ENCODE measurements around the gene EFNA1.

EFNA1 gene

DNA sequence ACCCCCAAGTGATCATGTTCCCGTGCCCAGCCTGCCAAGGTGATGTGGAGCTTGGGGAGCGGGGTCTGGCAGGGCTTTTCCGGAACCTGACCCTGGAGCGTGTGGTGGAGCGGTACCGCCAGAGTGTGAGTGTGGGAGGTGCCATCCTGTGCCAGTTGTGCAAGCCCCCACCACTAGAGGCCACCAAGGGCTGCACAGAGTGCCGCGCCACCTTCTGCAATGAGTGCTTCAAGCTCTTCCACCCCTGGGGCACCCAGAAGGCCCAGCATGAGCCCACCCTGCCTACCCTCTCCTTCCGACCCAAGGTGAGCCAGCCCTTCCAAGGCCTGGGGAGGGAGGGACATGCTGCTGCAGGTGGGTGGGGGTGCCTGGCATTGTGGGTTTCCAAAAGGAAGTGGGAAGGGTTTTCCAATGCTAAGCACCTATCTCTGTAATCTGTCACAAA is 48.3 kb downstream of the EFNA1 start:
- no peak for DNase-seq (ENCODE audit: low read depth)
- no peak overlapping the region for H3K4me3 ChIP-seq (ENCODE audit: low read depth, low read length)
- TF ChIP-seq, protein P1, sequence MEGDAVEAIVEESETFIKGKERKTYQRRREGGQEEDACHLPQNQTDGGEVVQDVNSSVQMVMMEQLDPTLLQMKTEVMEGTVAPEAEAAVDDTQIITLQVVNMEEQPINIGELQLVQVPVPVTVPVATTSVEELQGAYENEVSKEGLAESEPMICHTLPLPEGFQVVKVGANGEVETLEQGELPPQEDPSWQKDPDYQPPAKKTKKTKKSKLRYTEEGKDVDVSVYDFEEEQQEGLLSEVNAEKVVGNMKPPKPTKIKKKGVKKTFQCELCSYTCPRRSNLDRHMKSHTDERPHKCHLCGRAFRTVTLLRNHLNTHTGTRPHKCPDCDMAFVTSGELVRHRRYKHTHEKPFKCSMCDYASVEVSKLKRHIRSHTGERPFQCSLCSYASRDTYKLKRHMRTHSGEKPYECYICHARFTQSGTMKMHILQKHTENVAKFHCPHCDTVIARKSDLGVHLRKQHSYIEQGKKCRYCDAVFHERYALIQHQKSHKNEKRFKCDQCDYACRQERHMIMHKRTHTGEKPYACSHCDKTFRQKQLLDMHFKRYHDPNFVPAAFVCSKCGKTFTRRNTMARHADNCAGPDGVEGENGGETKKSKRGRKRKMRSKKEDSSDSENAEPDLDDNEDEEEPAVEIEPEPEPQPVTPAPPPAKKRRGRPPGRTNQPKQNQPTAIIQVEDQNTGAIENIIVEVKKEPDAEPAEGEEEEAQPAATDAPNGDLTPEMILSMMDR (IDR thresholded peaks at IDR 0.05; ENCODE audit: low read depth, low read length, missing control alignments): peak; percentile 7

DNA sequence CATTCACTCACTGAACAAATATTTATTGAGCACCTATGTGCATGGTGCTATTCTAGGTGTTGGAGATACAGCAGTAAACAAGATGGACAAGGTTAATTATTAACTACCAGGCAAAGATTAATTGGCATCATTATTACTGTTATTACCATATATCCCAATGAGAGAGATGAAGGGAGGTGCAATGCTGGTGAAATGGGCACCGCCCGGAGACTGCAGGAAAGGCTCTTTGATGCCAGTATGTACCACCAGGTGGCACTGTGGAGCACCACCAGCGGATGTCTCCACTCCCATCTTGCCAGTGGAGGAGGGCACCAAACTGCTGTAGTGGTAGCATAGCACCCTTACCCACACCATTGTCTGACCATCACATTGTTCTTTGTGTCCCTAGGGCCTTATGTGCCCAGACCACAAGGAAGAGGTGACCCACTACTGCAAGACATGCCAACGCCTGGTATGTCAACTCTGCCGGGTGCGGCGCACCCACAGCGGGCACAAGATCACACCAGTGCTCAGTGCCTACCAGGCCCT is 48.9 kb downstream of the EFNA1 start:
- DNase-seq (ENCODE audit: low read depth): no peak
- TF ChIP-seq, protein P1 (IDR thresholded peaks at IDR 0.05; ENCODE audit: low read depth, low read length, missing control alignments): peak; percentile 94
- no peak overlapping the region for H3K4me3 ChIP-seq (ENCODE audit: low read depth, low read length)

DNA sequence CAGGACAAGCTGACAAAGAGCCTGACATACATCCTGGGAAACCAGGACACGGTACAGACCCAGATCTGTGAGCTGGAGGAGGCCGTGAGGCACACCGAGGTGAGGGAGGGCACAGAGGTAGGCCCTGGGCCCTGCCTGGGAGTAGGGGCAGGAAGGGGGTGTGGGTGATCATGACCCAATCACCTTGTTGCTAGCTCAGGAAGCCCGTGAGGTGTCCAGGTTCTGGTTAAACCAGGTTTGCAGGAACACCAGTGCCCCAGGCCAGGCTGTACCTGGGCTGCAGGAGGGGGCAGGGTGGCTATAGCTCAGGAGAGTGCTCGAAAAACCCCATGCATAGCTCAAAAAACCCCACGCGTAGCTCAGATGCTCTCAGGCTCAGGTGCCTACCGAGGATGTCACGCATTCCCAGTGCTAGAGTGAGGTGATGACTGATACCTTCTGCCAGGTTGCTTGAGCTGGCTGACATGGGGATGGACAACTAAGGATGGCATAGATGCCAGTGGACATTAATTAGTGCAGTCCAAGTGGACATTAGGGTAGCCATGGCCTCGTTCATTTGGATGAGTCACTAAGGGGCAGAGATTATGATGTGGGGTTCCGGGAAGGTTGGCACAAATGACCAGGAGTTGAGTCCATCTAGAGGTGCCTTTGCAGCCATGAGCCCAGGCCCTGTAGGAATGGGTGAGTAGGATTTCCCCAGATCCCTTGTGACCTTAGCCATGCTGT is 49.7 kb downstream of the EFNA1 start:
- H3K4me3 ChIP-seq (ENCODE audit: low read depth, low read length): no peak overlapping the region
- TF ChIP-seq, protein P1 (IDR thresholded peaks at IDR 0.05; ENCODE audit: low read depth, low read length, missing control alignments): no peak
- DNase-seq (ENCODE audit: low read depth): no peak

DNA sequence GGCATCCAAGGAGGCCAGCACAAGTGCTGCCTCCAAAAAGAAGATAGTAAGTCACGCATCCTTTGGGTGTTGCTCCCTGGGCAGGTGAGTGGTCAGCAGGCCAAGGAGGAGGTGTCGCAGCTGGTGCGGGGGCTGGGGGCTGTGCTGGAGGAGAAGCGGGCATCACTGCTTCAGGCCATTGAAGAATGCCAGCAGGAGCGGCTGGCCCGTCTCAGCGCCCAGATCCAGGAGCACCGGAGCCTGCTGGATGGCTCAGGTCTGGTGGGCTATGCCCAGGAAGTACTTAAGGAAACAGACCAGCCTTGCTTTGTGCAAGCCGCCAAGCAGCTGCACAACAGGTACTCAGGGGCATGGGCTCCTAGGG is 50.2 kb downstream of the EFNA1 start:
- DNase-seq (ENCODE audit: low read depth): no peak
- no peak overlapping the region for H3K4me3 ChIP-seq (ENCODE audit: low read depth, low read length)
- TF ChIP-seq, protein P1 (IDR thresholded peaks at IDR 0.05; ENCODE audit: low read depth, low read length, missing control alignments): no peak

DNA sequence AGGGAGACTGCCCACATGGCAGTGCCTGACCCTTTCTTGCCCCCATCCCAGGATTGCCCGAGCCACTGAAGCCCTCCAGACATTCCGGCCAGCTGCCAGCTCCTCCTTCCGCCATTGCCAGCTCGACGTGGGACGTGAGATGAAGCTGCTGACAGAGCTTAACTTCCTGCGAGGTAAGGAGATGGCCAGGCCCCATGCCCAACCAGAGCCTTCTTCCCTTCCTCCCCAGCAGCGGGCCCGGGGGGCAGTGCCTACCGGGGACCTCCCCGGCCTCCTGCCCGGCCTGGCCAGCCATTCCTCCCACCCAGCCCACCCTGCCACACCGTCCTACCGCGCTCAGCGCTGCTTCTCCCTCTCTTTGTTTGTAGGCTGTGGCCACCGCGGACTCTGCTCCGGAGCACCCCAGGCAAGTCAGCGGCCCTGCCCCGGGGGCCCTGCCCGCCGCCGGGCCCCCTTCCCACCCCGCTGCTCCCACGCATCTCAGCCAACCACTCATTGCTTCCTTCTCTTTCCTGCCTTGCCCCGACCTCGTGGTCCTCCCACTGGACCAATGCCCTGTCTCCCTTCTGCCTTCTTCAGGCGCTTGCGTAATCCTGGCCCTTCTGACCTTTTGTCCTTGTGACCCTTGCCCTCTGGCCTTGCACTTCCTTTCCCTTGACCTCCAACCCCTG is 50.9 kb downstream of the EFNA1 start:
- no peak for DNase-seq (ENCODE audit: low read depth)
- TF ChIP-seq, protein P1 (IDR thresholded peaks at IDR 0.05; ENCODE audit: low read depth, low read length, missing control alignments): no peak
- no peak overlapping the region for H3K4me3 ChIP-seq (ENCODE audit: low read depth, low read length)

DNA sequence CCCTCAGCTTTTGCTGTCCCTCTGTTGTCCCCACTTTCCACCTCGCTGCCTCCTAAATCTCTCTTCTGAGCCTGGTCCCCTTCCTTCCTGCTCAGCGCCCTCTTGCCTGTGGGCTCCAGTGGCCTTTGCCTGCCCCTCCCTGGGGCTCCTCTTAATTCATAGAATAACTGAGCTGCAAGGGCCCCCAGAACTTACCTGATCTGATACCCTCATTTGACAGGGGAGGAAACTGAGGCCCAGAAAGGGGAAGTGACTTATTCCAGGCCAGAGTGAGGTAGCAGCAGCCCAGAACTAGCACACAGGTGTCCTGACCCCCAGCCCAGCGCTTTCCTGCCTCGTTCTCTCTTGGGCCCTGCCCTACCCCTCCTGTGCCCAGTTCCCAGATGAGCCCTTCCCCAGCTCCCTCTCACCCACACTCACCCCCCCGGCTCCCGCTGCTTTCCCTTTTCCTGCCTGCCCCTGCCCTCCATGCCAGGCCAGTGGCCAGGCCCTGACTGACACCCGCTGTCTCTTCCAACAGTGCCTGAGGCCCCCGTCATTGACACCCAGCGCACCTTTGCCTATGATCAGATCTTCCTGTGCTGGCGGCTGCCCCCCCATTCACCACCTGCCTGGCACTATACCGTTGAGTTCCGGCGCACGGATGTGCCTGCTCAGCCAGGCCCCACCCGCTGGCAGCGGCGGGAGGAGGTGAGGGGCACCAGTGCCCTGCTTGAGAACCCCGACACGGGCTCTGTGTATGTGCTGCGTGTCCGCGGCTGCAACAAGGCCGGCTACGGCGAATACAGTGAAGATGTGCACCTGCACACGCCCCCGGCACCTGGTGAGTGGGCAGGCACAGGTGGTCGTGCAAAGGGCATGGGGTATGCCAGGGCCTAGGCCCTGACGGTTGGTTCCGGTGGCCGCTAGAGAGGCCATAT is 51.7 kb downstream of the EFNA1 start:
- DNase-seq (ENCODE audit: low read depth): no peak
- TF ChIP-seq, protein P1 (IDR thresholded peaks at IDR 0.05; ENCODE audit: low read depth, low read length, missing control alignments): no peak
- no peak overlapping the region for H3K4me3 ChIP-seq (ENCODE audit: low read depth, low read length)

All from GM12864 (cell line).